Anterior cingulate cortex (tissue), 58 donors: Measurements from ENCODE around the gene SMG9.

ENCODE experiments used
- DNase-seq, 58 donors: peaks; one replicate each; lab custom pipeline; 2025; lab: John Stamatoyannopoulos, UW

Gene SMG9

GRCh38 chr19:43726736-43727592 lies 27.8 kb downstream of the SMG9 start:
- peak in 13 of 58 donors; percentile 2 to 28 (median 8) for DNase-seq

GRCh38 chr19:43725468-43725867 lies 29.3 kb downstream of the SMG9 start:
- no peak for DNase-seq

GRCh38 chr19:43724896-43725295 lies 29.9 kb downstream of the SMG9 start:
- no peak for DNase-seq

- DNase-seq: no peak
These were observed 31.2 kb downstream of the SMG9 start for GRCh38 chr19:43723588-43723987.

- DNase-seq: no peak
These were observed 33.2 kb downstream of the SMG9 start for GRCh38 chr19:43721469-43722048.

- DNase-seq: no peak
These were observed 33.8 kb downstream of the SMG9 start for GRCh38 chr19:43720936-43721335.

GRCh38 chr19:43719918-43720317 lies 34.8 kb downstream of the SMG9 start:
- DNase-seq: no peak

GRCh38 chr19:43719378-43719868 lies 35.3 kb downstream of the SMG9 start:
- DNase-seq: no peak

- no peak for DNase-seq
These were observed 36.0 kb downstream of the SMG9 start for GRCh38 chr19:43718627-43719377.

- DNase-seq: no peak
These were observed 39.0 kb downstream of the SMG9 start, which contains the start of gene IRGC for GRCh38 chr19:43715776-43716175. Gene IRGC, plus strand, starts transcription at chr19:43716076. Its CDS starts 2,483 bp downstream, at chr19:43718559.

GRCh38 chr19:43713208-43713607 lies 41.6 kb downstream of the SMG9 start:
- no peak for DNase-seq

GRCh38 chr19:43711751-43712355 lies 42.9 kb downstream of the SMG9 start:
- no peak for DNase-seq

GRCh38 chr19:43708716-43709115 lies 46.0 kb downstream of the SMG9 start:
- no peak for DNase-seq

GRCh38 chr19:43707158-43707712 lies 47.5 kb downstream of the SMG9 start:
- DNase-seq: no peak

GRCh38 chr19:43705729-43706128 lies 49.0 kb downstream of the SMG9 start:
- no peak for DNase-seq

GRCh38 chr19:43704002-43704705 lies 50.6 kb downstream of the SMG9 start:
- DNase-seq: no peak

GRCh38 chr19:43700395-43701000 lies 54.3 kb downstream of the SMG9 start:
- DNase-seq: peak in 33 of 58 donors; percentile 2 to 52 (median 14)

- DNase-seq: peak in 45 of 58 donors; percentile 0 to 57 (median 19)
These were observed 55.0 kb downstream of the SMG9 start for GRCh38 chr19:43699506-43700394.
